ENCODE measurements around the gene DLG4.
"Not testable (repeated sequence)": the region's sequence is repeated elsewhere in the genome, so short reads cannot be mapped to it uniquely, and the experiment has no call there.

DLG4 gene

GRCh38 chr17:7179317-7180254, 40.0 kb downstream of the DLG4 start, which contains the start of gene ASGR1:
Gene ASGR1, minus strand, starts transcription at chr17:7179370. Its CDS starts 807 bp downstream, at chr17:7178563.
- DNase-seq, result no peak

- no peak for DNase-seq
Measured at GRCh38 chr17:7178973-7179316, 40.7 kb downstream of the DLG4 start.

DNA sequence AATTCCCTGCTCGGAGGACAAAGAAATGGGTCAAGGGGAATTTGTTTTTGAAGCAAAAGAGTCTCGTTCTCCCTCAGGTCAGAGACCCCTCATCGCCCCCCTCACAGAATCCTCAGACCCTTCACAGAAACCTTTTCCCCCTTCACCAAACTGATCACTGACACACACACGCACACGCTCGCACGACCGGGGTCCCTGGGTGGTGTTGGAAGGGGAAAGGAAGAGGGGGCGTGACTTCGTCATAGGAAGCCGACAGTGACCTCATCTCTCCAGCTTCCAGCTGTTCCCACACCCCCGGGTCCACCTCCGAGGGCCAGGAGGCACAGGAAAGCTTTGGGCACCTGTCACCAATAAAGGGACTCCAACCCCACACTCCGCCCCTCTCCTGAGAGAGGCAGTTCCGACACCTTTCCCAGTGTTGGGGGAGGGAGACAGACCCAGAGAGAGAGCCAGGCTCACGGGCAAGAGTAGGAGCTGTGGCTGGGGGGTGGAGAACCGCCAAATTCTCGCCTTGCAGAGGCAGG, 41.6 kb downstream of the DLG4 start:
- DNase-seq, result no peak

DNA sequence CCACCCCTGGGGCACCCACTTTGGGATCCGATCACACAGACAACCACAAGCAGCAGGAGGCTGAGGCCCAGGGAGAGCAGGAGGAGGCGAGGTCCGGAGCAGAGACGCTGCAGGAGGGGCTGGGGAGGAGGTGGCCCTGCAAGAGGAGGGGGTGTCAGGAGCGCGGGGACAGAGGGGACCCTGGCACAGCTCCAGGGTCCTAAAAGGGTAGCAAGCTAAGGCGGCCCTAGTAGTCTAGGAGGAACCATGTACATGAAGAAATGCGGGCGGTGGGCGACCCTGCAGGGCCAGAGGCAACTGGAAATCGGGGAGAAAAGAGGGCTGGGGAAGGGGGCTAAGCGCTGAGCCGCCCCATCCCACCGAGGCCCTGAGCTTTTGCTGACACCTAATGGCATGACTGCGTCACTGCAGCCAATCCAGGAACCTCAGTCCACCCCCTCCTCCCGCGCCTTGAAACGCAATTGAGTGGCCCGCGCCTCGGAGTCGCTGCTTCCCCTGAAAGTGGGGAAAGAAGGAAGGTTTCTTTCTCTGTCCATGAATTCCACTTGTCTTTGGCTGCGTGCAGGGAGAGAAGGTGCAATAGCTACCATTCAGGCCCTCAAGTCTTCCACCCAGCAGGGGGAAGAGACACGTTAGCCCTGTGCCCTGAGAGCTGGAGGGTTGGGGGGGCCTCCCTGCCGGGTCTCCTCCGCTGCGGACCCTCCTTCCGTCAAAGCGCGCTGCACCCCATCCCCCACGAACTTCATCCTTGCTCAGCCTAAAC, 42.3 kb downstream of the DLG4 start:
- DNase-seq, result peak; percentile 84

GRCh38 chr17:7176841-7177190, 42.8 kb downstream of the DLG4 start:
- no peak for DNase-seq

- no peak for DNase-seq
Measured at GRCh38 chr17:7176107-7176840, 43.4 kb downstream of the DLG4 start.

- no peak for DNase-seq
Measured at GRCh38 chr17:7175330-7175733, 44.3 kb downstream of the DLG4 start.

DNA sequence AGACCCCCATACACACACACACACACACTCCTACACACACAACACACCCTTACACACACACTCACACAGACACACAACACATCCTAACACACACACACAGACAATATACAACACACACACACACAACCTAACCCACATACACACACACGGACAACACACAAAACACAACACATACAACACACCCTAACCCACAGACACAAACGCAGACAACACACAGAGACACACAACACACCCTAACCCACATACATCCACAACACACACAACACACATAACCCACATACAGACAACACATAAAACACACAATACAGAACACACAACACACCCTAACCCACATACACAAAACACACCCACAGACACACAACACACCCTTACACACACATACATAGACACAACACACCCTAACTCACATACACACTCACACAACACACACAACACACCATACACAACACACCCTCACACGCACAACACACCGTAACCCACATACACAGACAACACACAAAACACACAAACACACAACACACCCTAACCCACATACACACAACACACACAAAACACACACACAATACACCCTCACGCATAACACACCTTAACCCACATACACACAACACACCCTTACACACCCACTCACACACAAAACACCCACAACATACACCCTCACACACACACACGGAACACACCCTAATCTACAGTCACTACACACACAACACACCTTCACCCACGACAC, 44.9 kb downstream of the DLG4 start:
- DNase-seq, result no peak

DNA sequence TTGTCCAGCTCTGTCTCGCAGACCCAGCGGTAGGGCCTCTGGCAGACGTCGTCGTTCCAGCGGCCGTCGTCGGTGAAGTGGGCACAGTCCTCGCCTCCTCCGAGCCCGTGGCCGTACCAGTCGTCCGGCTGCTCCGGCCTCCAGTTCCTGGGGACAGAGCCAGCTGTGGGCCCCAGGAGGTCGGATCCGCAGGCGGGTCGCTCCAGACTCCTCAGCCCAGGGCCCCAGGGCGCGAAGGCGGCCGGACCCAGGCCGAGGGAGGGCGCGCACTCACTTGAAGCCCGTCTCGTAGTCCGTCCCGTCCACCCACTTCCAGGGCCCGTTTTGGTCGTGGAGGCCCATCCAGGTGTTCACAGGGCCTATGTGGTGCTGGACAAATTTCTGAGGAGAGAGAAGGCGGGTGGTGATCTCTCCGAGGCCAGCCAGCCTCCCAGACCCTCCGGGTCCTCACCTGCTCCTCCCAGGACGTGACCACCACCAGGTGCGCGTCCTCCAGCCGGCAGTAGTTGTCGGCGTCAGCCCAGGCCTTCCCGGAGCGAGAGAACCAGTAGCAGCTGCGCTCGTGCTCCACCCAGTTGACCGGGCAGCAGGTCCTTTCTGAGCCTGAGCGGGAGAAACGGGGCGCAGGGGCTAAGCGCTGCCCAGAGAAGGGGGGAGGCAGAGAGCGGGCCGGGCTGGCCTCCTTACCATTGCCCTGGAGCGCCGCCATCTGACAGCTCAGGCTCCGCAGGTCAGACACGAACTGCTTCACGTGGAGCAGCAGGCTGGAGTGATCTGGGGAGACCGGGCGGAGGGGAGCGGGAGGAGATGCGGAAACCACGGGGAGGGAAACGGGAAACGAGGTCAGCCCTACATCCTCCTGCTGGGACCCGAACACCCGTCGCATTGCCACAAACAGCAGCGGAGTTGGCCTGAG, 45.7 kb downstream of the DLG4 start:
- peak; percentile 83 for DNase-seq

DNA sequence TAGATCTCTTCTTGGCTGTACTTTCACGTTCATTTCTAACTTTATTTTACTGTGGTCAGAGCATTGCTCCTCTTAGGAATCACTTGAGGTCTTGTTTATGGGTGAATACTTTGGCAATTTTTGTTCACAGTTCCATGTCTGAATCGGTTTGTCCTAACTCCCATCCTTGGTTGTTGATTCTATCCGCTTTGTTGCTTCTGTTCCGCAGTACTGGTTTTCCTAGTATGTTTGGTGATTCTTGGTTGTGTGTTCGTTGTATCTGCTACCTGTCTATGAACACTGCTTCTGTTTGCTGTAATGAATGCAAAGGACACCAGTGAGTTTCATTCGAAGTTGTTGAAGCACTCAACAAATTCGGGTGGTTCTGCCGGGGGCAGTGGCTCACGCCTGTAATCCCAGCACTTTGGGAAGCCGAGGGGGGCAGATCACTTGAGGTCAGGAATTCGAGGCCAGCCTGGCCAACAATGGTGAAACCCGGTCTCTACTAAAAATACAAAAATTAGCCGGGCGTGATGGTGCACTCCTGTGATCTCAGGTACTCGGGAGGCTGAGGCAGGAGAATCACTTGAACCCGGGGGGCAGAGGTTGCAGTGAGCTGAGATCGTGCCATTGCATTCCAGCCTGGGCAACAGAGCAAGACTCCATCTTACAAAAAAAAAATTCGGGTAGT, 47.0 kb downstream of the DLG4 start:
- not testable (repeated sequence) for DNase-seq

DNA sequence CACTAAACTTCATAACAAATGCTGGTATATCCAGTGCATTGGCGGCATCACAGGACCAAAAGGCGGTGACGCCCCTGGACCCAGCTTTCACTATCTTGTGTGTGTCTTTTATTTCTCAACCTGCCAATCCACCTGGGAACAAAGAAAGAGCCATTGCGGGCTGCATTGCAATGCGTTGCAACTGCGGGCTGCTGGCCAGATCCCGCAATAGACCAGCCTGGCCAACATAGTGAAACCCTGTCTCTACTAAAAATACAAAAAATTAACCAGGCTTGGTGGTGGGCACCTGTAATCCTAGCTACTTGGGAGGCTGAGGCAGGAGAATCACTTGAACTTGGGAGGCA, 50.1 kb downstream of the DLG4 start:
- not testable (repeated sequence) for DNase-seq

- peak; percentile 47 for DNase-seq
Measured at GRCh38 chr17:7168841-7169564, 50.6 kb downstream of the DLG4 start.

- DNase-seq, result peak; percentile 55
Measured at GRCh38 chr17:7167832-7168231, 51.8 kb downstream of the DLG4 start.

- no peak for DNase-seq
Measured at GRCh38 chr17:7166873-7167272, 52.8 kb downstream of the DLG4 start.

GRCh38 chr17:7159571-7159970, 60.1 kb downstream of the DLG4 start:
- not testable (repeated sequence) for DNase-seq

GRCh38 chr17:7158424-7158823, 61.2 kb downstream of the DLG4 start:
- DNase-seq, result not testable (repeated sequence)

GRCh38 chr17:7156342-7156940, 63.2 kb downstream of the DLG4 start:
- no peak for DNase-seq

- DNase-seq, result peak; percentile 17
Measured at GRCh38 chr17:7147772-7148171, 71.9 kb downstream of the DLG4 start.

- DNase-seq, result no peak
Measured at GRCh38 chr17:7146115-7146514, 73.5 kb downstream of the DLG4 start.

GRCh38 chr17:7144213-7144612, 75.4 kb downstream of the DLG4 start:
- DNase-seq, result no peak
